Neural cell (in vitro differentiated cells): ENCODE data around the gene MYO6. TPM values are rescaled to one million over a fixed set of nuclear protein-coding genes. Genes with fewer than 3 reads are reported as not detected.
"Not testable (repeated sequence)": the region's sequence is repeated elsewhere in the genome, so short reads cannot be mapped to it uniquely, and the experiment has no call there.

ENCODE experiments used
- H2AFZ ChIP-seq: fragments of 200-600, 300-800 bp; sonication (generic), shearing (Covaris generic); 2 replicates; pipeline ENCODE4 v1.6.0; 2014; ENCODE audit warnings: low read depth, mild to moderate bottlenecking, antibody characterized with exemption, low read length, moderate library complexity
- H3F3A ChIP-seq: fragments of 200-600 bp; shearing (Covaris generic); 2 replicates; pipeline ENCODE4 v1.6.1; 2016; ENCODE audit warnings: mild to moderate bottlenecking, moderate library complexity, mixed read lengths, antibody characterized with exemption, low read length; ENCODE audit not compliant: insufficient read depth, poor library complexity, severe bottlenecking
- H3K27ac ChIP-seq: fragments of 200-600, 300-800 bp; sonication (generic), shearing (Covaris generic); 2 replicates; pipeline ENCODE4 v1.5.1; 2014; ENCODE audit warnings: mild to moderate bottlenecking, low read length, moderate library complexity
- H3K27me3 ChIP-seq: fragments of 300-800, 200-600 bp; sonication (generic), shearing (Covaris generic); 2 replicates; pipeline ENCODE4 v1.6.0; 2014; ENCODE audit warnings: mild to moderate bottlenecking, low read depth, low read length, moderate library complexity; ENCODE audit not compliant: insufficient read depth
- H3K36me3 ChIP-seq: fragments of 300-800, 200-600 bp; sonication (generic), shearing (Covaris generic); 2 replicates; pipeline ENCODE4 v1.5.1; 2014; ENCODE audit warnings: mild to moderate bottlenecking, antibody characterized with exemption, low read length, moderate library complexity; ENCODE audit not compliant: insufficient read depth
- H3K4me2 ChIP-seq: fragments of 300-800, 200-600 bp; sonication (generic), shearing (Covaris generic); 2 replicates; pipeline ENCODE4 v1.6.0; 2014; ENCODE audit warnings: mild to moderate bottlenecking, low read length
- H3K4me3 ChIP-seq: fragments of 300-800, 200-600 bp; sonication (generic), shearing (Covaris generic); 2 replicates; pipeline ENCODE4 v1.5.1; 2014; ENCODE audit warnings: mild to moderate bottlenecking, low read length, moderate library complexity
- H3K79me2 ChIP-seq: fragments of 200-600 bp; shearing (Covaris generic); replicated peaks from 2 replicates; pipeline ENCODE4 v1.6.0; 2014; ENCODE audit warnings: mild to moderate bottlenecking, low read length, moderate library complexity; ENCODE audit not compliant: insufficient read depth
- H3K9ac ChIP-seq: fragments of 300-800, 200-600 bp; sonication (generic), shearing (Covaris generic); 2 replicates; pipeline ENCODE4 v1.6.1; 2016; ENCODE audit warnings: mild to moderate bottlenecking, low read length, mixed read lengths
- H3K9me2 ChIP-seq: fragments of 200-600 bp; shearing (Covaris generic); 2 replicates; pipeline ENCODE4 v1.6.1; 2016; ENCODE audit warnings: mild to moderate bottlenecking, low read length, mixed read lengths; ENCODE audit not compliant: insufficient read depth
- H3K9me3 ChIP-seq: fragments of 200-600, 300-800 bp; sonication (generic), shearing (Covaris generic); 2 replicates; pipeline ENCODE4 v1.6.1; 2016; ENCODE audit warnings: mild to moderate bottlenecking, mixed run types, low read length, moderate library complexity, mixed read lengths
- H4K20me1 ChIP-seq: fragments of 200-600 bp; shearing (Covaris generic); 2 replicates; pipeline ENCODE4 v1.6.1; 2016; ENCODE audit warnings: mild to moderate bottlenecking, mixed run types; ENCODE audit not compliant: insufficient read depth
- CTCF ChIP-seq: fragments of 450-650 bp; IDR thresholded peaks from 2 replicates; pipeline ENCODE4 v1.5.1; 2014; ENCODE audit warnings: antibody characterized with exemption, mild to moderate bottlenecking, moderate library complexity; ENCODE audit not compliant: poor library complexity, severe bottlenecking
- EP300 ChIP-seq: fragments of 450-650 bp; conservative IDR thresholded peaks from 2 replicates; pipeline ENCODE4 v1.6.1; 2014; ENCODE audit warnings: antibody characterized with exemption, mild to moderate bottlenecking, moderate library complexity; ENCODE audit not compliant: poor library complexity, severe bottlenecking
- EZH2 ChIP-seq: fragments of 200-600, 300-800 bp; shearing (Covaris generic), sonication (generic); IDR thresholded peaks from 2 replicates; pipeline ENCODE4 v1.6.1; 2014; ENCODE audit warnings: antibody characterized with exemption, low read length, borderline replicate concordance, mild to moderate bottlenecking; ENCODE audit not compliant: insufficient read depth, poor library complexity, severe bottlenecking
- MXI1 ChIP-seq: fragments of 450-650 bp; conservative IDR thresholded peaks from 2 replicates; pipeline ENCODE4 v1.6.1; 2014; ENCODE audit warnings: antibody characterized with exemption, mild to moderate bottlenecking; ENCODE audit not compliant: poor library complexity, severe bottlenecking
- POLR2AphosphoS5 ChIP-seq: IDR thresholded peaks from 2 replicates; pipeline ENCODE4 v1.6.1; 2012
- RAD21 ChIP-seq: fragments of 450-650 bp; conservative IDR thresholded peaks from 2 replicates; pipeline ENCODE4 v1.6.1; 2014; ENCODE audit warnings: antibody characterized with exemption, mild to moderate bottlenecking, moderate library complexity
- REST ChIP-seq: IDR thresholded peaks from 2 replicates; pipeline ENCODE4 v1.6.1; 2012; ENCODE audit warnings: borderline replicate concordance
- SMC3 ChIP-seq: fragments of 450-650 bp; conservative IDR thresholded peaks from 2 replicates; pipeline ENCODE4 v1.6.1; 2014; ENCODE audit warnings: antibody characterized with exemption, mild to moderate bottlenecking, moderate library complexity; ENCODE audit not compliant: poor library complexity
- TAF1 ChIP-seq: IDR thresholded peaks from 2 replicates; pipeline ENCODE4 v1.6.1; 2012; ENCODE audit warnings: low read depth
- polyA plus RNA-seq: library from polyadenylated mRNA; depleted of rRNA; stranded (reverse); fragments of >200 nt; gene quantifications from 2 replicates; pipeline ENCODE4 v1.2.3, GENCODE V29; 2014

MYO6 gene
- polyA plus RNA-seq, 1 donor from 2014 or later: 49.1 TPM

GRCh38 chr6:75900216-75900615 is 151.2 kb downstream of the MYO6 start:
- not testable (repeated sequence) for H3K4me2 ChIP-seq, H3K36me3 ChIP-seq, H3K4me3 ChIP-seq, H3K9me3 ChIP-seq, H3K9me2 ChIP-seq, H2AFZ ChIP-seq, H3F3A ChIP-seq, H3K9ac ChIP-seq, H4K20me1 ChIP-seq, H3K27me3 ChIP-seq, H3K27ac ChIP-seq, H3K79me2 ChIP-seq

- not testable (repeated sequence) for H3K4me3 ChIP-seq, H3K27me3 ChIP-seq, H3K79me2 ChIP-seq, H3K9me2 ChIP-seq, H3K36me3 ChIP-seq, H3F3A ChIP-seq, H2AFZ ChIP-seq, H4K20me1 ChIP-seq, H3K27ac ChIP-seq, H3K4me2 ChIP-seq, H3K9ac ChIP-seq, H3K9me3 ChIP-seq
Observed at GRCh38 chr6:75905129-75905528, 156.1 kb downstream of the MYO6 start.

GRCh38 chr6:75906871-75907270 is 157.8 kb downstream of the MYO6 start:
- Histone ChIP-seq H3K79me2 (no peaks in the 10 kb centered on the region), H3K27me3 (no peaks in the 10 kb centered on the region), H3K9me2 (no peaks in the 10 kb centered on the region), H3K9me3 (no peaks in the 10 kb centered on the region), H3K4me2 (no peak overlapping the region), H3F3A (no peaks in the 10 kb centered on the region), H3K27ac (no peak overlapping the region), H3K36me3 (no peaks in the 10 kb centered on the region), H4K20me1 (no peaks in the 10 kb centered on the region), H3K4me3 (no peak overlapping the region), H2AFZ (no peak overlapping the region), H3K9ac (no peak overlapping the region)
- no peak for TF ChIP-seq TAF1
- TF ChIP-seq MXI1: no peak
- TF ChIP-seq POLR2AphosphoS5: no peak
- no peak for TF ChIP-seq RAD21
- no peak for TF ChIP-seq EZH2
- no peak for TF ChIP-seq EP300
- no peak for TF ChIP-seq REST
- no peak for TF ChIP-seq SMC3
- TF ChIP-seq CTCF: no peak
